ENCODE results near the gene FAM219B.

The FAM219B gene

DNA sequence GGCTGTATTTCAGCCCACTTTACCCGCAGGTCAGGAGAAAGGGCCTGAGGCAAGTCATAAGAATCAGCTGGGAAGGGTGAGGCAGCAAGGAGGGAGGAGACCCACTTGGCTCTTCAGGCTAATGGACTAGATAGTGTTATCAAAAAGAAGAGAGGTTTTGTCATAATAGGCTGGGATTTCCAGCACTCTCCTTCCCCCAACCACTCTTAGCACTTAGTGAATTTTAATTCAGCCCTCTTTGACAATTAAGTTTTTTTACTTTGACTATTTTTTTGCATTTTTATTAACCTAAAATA lies 16.0 kb downstream of the FAM219B start:
- TF ChIP-seq, protein P1, sequence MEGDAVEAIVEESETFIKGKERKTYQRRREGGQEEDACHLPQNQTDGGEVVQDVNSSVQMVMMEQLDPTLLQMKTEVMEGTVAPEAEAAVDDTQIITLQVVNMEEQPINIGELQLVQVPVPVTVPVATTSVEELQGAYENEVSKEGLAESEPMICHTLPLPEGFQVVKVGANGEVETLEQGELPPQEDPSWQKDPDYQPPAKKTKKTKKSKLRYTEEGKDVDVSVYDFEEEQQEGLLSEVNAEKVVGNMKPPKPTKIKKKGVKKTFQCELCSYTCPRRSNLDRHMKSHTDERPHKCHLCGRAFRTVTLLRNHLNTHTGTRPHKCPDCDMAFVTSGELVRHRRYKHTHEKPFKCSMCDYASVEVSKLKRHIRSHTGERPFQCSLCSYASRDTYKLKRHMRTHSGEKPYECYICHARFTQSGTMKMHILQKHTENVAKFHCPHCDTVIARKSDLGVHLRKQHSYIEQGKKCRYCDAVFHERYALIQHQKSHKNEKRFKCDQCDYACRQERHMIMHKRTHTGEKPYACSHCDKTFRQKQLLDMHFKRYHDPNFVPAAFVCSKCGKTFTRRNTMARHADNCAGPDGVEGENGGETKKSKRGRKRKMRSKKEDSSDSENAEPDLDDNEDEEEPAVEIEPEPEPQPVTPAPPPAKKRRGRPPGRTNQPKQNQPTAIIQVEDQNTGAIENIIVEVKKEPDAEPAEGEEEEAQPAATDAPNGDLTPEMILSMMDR (IDR thresholded peaks at IDR 0.05): no peak

DNA sequence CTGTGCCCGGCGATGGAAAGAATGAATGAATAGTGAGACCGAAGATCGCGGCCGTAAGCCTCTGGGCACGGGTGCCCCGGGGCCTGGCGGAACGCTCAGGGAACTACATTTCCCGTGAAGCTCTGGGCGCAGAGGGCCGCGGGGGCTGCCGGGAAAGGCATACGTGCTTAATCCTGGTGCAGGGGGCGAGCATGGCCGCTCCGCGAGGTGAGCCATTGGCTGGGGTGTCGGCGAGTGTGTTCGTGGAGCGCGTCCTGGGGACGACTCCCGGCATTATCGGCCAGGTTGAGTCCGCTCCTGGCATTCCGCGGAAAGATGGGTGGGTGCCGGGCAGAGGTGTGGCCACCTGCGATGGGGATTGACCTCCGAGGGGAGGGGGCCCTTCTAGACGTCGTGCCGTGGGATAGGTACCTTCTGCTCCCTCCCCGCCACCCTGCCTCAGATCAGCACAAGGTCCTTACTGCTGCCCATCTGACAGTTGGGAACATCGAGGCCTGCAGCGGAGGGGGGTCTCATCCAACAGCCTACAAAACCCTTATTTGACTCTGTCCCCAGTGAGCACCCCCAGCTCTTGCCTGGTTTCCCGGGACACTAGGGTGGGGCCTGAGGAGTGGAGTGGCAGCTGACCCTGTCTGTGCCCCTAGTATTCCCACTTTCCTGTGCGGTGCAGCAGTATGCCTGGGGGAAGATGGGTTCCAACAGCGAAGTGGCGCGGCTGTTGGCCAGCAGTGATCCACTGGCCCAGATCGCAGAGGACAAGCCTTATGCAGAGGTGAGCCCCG lies 16.6 kb downstream of the FAM219B start, which contains the start of gene MPI:
MPI (plus strand) TSS at position 160 of the 782 bp plus-strand sequence; CDS start at position 192, 32 bp downstream.
- TF ChIP-seq, protein P1 (IDR thresholded peaks at IDR 0.05): no peak

DNA sequence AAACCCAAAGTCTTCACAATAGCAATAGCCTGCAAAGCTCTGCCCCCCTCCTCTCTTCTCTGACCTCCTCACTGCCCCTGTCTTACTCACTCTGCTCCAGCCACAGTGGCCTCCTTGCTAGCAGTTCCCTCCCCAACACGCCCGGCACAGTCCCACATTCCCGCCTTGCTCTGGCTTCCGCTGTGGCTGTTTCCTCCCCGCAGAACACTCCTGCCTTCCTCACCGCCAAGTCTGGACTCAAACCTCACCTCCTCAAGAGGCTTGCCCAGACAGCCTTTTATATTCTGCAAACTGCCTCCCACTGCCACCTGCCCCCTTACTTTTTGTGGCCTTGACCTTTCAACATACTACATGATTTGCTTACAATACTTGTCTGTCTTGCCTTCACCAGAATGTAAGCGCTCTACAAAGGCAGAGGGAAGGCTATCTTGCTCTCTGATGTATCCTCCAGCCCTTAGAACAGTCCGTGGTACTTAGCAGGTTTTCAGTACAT lies 17.2 kb downstream of the FAM219B start:
- TF ChIP-seq, protein P1 (IDR thresholded peaks at IDR 0.05): no peak

DNA sequence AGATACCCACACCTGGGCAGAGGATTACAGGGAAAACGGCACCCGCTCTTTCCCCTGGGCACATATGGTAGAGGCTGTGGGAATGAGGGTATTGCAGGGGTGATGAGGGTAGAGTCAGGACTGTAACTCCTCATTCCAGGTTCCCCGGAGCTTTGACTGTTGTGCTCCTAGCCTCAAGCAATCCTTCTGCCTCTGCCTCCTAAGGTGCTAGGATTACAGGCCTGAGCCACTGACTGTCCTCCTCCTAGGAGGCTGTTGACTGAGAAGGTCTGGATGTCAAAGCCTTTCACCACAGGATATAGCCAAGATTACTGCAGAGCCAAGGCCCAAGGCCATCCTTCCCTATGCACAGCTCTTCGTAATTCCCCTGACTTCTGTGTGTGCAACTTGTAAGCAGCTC lies 17.9 kb downstream of the FAM219B start:
- TF ChIP-seq, protein P1 (IDR thresholded peaks at IDR 0.05): no peak

DNA sequence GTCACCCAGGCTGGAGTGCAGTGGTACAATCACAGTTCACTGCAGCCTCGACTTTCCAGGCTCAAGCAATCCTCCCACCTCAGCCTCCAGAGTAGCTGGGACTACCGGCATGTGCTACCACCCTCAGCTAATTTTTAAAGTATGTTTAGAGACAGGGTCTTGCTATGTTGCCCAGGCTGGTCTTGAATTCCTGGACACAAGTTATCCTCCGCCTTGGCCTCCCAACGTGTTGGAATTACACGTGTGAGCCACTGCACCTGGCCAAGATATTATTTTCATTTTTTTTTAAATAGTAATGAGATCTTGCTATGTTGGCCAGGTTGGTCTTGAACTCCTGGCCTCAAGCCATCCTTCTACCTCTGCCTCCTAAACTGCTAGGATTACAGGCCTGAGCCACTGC lies 21.2 kb downstream of the FAM219B start:
- TF ChIP-seq, protein P1 (IDR thresholded peaks at IDR 0.05): no peak

DNA sequence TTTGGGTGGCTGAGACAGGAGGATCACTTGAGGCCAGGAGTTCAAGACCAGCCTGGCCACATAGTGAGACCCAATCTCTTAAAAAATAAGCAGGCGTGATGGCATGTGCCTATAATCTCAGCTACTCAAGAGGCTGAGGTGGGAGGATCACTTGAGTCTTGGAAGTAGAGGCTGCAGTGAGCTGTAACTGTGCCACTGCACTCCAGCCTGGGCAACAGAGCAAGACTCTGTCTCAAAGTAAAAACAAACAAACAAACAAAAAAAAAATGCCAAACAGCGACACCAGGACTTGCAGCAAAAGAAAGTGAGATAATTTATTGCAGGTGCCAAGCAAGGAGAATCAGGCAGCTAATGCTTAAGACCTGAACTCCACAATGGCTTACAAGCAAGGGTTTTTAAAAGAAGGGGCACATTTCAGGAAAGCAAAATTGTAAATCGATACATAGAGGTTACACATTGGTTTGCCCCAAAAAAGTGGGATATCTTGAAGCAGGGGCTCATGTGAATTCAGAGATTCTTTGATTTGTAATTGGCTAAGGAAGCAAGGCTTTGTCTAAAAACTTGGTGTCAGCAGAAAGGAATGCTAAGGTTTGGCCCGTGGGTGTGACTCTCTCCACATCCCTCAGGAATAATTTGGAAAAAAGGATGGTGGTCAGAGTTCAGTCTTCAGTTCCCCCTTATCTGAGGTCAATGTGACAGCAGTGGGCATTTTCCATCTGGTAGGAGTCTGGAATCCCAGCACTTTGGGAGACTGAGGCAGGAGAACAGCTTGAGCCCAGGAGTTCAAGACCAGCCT lies 22.0 kb downstream of the FAM219B start:
- TF ChIP-seq, protein P1 (IDR thresholded peaks at IDR 0.05): no peak

DNA sequence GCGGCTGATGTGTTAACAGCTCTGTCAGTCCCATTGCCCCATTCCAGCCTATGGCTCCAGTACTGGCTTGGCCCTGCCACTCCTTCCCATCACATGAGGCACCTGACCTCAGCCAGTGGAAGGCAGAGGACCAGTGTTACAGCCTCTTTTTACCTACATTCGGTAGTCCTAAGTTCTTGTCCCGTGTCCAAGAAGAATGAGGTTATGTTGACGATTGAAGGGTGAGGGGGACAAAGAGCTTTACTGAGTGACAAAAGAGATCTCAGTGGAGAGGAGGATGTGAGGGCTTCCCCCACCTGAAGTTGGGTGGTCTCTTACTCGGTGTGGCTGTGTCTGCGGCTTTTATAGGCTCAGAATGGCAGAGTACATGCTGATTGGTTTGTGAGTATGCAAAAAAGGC lies 24.1 kb downstream of the FAM219B start:
- TF ChIP-seq, protein P1 (IDR thresholded peaks at IDR 0.05): no peak
